Keratinocyte (primary cell): Measurements from ENCODE around the gene GRIA1.

ENCODE experiments used
- CTCF ChIP-seq, 3 experiments: IDR thresholded peaks in 1 of 3; conservative IDR thresholded peaks in 1 of 3; optimal IDR thresholded peaks in 1 of 3; 2 replicates in 2 of 3; 3 replicates in 1 of 3; pipeline versions ENCODE3 to v1.5.1; 2011; ENCODE audit warnings: low read length in 3 of 3, mild to moderate bottlenecking in 3 of 3, moderate library complexity in 2 of 3, control low read depth in 1 of 3, inconsistent platforms in 1 of 3; ENCODE audit not compliant: insufficient read depth in 2 of 3; ENCODE audit errors: extremely low read depth in 1 of 3
- EZH2 ChIP-seq: IDR thresholded peaks from one replicate; pipeline ENCODE4 v1.6.1; 2012; ENCODE audit warnings: inconsistent platforms, mild to moderate bottlenecking, low read length, moderate library complexity

- no peak for TF ChIP-seq CTCF (optimal IDR thresholded peaks at IDR 0.05 in 1 of 3, IDR thresholded peaks at IDR 0.05 in 1 of 3, conservative IDR thresholded peaks at IDR 0.05 in 1 of 3; ENCODE audit: extremely low read depth in 1 of 3, insufficient read depth in 2 of 3, low read length in 3 of 3)
- TF ChIP-seq EZH2 = no peak
These were observed 289.4 kb downstream of the GRIA1 start for GRCh38 chr5:153779836-153780235.
